Heart right ventricle (tissue), 16 donors: ENCODE data around the gene OTOP2. TPM values are rescaled to one million over a fixed set of nuclear protein-coding genes. Genes with fewer than 3 reads are reported as not detected.
"Not testable (repeated sequence)": the region's sequence is repeated elsewhere in the genome, so short reads cannot be mapped to it uniquely, and the experiment has no call there.

Source experiments
- ATAC-seq, 8 donors: fragments of 200-7000 bp; cut with Tn5 transposase; one replicate each; pipeline ENCODE4 v1.9.1; 2020; ENCODE audit warnings: mild to moderate bottlenecking in 8 of 8, moderate library complexity in 8 of 8, moderate number of reproducible peaks in 1 of 8
- DNase-seq, 2 donors: peaks; one replicate each; pipeline ENCODE4 v3.0.0-alpha.2; 2020
- H3K27ac ChIP-seq, 10 donors: fragments of 200-600 bp; sonication (generic) in 2 of 10; one replicate each; pipeline versions ENCODE4 v1.5.0 to v1.8.0; 2020 to 2022; ENCODE audit warnings: mild to moderate bottlenecking in 3 of 10
- H3K27me3 ChIP-seq, 7 donors: fragments of 200-600 bp; one replicate each; pipeline ENCODE4 v1.8.0; 2021 to 2022; ENCODE audit warnings: mild to moderate bottlenecking in 2 of 7
- H3K36me3 ChIP-seq, 9 donors: fragments of 200-600 bp; sonication (generic) in 1 of 9; one replicate each; pipeline versions ENCODE4 v1.5.0 to v1.8.0; 2020 to 2022; ENCODE audit warnings: mild to moderate bottlenecking in 2 of 9
- H3K4me1 ChIP-seq, 9 donors: fragments of 200-600 bp; sonication (generic) in 1 of 9; one replicate each; pipeline versions ENCODE4 v1.5.0 to v1.8.0; 2020 to 2022; ENCODE audit warnings: mild to moderate bottlenecking in 4 of 9
- H3K4me3 ChIP-seq, 10 donors: fragments of 200-600 bp; sonication (generic) in 2 of 10; one replicate each; pipeline versions ENCODE4 v1.5.0 to v1.8.0; 2020 to 2022; ENCODE audit warnings: mild to moderate bottlenecking in 7 of 10, moderate library complexity in 2 of 10
- H3K9me3 ChIP-seq, 11 donors: fragments of 200-600 bp in 10 of 11; sonication (generic) in 2 of 11; one replicate each; pipeline versions ENCODE4 v1.5.0 to v1.8.0; 2013 to 2022; ENCODE audit warnings: mild to moderate bottlenecking in 2 of 11, control low read depth in 1 of 11, moderate library complexity in 1 of 11
- WGBS, 2 donors: extraction: QIAGEN DNeasy Blood & Tissue Kit; methylation state at CpG; one replicate each; pipeline ENCODE4 v1.1.7; 2013; ENCODE audit warnings: inconsistent platforms in 1 of 2; 5-methylcytosine and 5-hydroxymethylcytosine counted together
- intact Hi-C, 10 donors: fragments of 100-400 bp; cut with DNase I; formaldehyde crosslinking; loops; one replicate each; pipeline versions ENCODE4 v1.11.1 to v1.14.2; 2022
- polyA plus RNA-seq, 2 donors: library from polyadenylated mRNA; stranded (reverse); fragments of 200-250 nt; gene quantifications; one replicate each; pipeline ENCODE4 v1.2.3, GENCODE V29; 2013
- total RNA-seq, 10 donors: library from RNA; stranded (reverse); fragmentation: NEBNext Ultra II Directional in 3 of 10; extraction: Animal tissue kit (Norgen Biotek cat#: 25700) in 3 of 10; gene quantifications; one replicate each; pipeline versions ENCODE4 v1.2.1 to v1.2.4, GENCODE V29; 2021 to 2023
- TF ChIP-seq, protein P1 (sequence below), 9 donors: fragments of 200-600 bp; sonication (generic) in 2 of 9; IDR thresholded peaks; one replicate each; pipeline versions ENCODE4 v1.5.0 to v1.8.0; 2021 to 2022; ENCODE audit warnings: antibody characterized with exemption in 9 of 9, mild to moderate bottlenecking in 5 of 9, moderate library complexity in 1 of 9
- donor health status: Arrhythmogenic right ventricular cardiomyopathy.
- donor health status: ischemic (EF 13 %, LVEDD 7.1; RV severe dilation, severe dysfunction).
- donor health status: healthy with polysubstance abuse.
- donor health status: DM: no; HTN: yes; CAD: no.
- donor health status: DM: no; HTN: no; CAD: no.
- donor health status: ischemic (EF 25% LVEDD 6.9; RV normal size, moderate dysfunction).
- donor health status: ischemic (EF 25% LVEDD 5.7; RV mildly dilated, moderate dysfunction).
- donor health status: healthy.
- donor health status: DM: yes; HTN: yes; CAD: no.
- donor health status: Ischemic cardiomyopathy.
- donor health status: ischemic (EF 35%, LVEDD 5.7; RV mildly dilated, moderate dysfunction).
- donor health status: nonischemic (EF 11% LVEDD 7.7; RV severe dilation, severe dysfunction).
- donor health status: DM: yes; HTN: yes; CAD: no.
- donor health status: PGD.
- donor health status: ischemic (EF 29% LVEDD 5.4; RV normal size, mild dysfunction).
- donor health status: nonischemic (EF 23%, LVEDD 6.1; RV moderate dilation, normal function).

OTOP2 gene
- total and polyA plus RNA-seq, 12 donors = not detected

DNA sequence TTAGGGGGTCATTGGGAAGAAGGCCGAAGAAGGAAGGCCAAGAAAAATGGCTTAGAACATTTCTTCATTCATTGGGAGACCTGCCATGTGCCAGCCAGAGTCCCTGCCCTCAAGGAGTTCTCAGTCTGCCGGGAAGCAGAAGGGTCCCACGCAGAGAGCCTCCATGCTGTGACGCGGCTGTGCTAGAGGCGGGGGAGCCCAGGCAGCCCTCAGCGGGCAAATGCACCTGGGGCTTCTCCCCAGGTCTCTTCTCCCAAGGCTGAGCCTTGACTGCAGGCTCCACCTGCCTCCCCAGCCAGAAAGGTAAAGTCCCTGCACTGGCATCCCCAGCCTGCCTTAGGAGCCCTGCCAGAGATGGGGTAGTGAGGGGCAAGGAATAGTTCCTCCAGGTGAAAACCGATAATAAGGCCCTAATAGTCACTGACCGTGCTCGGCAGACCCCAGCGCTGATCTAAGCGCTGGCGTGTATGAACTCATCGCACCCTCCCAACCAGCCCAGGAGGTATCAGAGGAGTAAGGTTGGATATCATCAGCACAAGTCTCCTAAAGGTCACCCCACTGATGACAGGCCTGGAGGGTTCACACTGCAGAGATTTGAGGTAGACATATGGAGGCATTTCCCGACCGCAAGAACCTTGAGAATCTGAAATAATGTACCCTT, 57.4 kb downstream of the OTOP2 start:
- ATAC-seq = peak in 3 of 8 donors; percentile 1 to 13 (median 7)
- no peaks in the 10 kb centered on the region for H3K9me3 ChIP-seq
- peaks cover 4 to 25% (median 16%) of the 10 kb centered on the region in 9 donors for H3K4me1 ChIP-seq
- intact Hi-C loops = loop anchor here in 2 of 10 donors (5.0 to 10.0 kb wide), 2 partner anchors 51 to 53 kb away; no protein-coding TSS in a partner anchor
- H3K4me3 ChIP-seq = peak overlapping the region; percentile 40 to 79 (median 68)
- 54 to 57% methylated on average over 16 of the region's 16 CpGs for WGBS, 2 donors
- H3K27ac ChIP-seq = peak overlapping the region; percentile 76 to 96 (median 92)
- H3K27me3 ChIP-seq = peaks cover 0 to 27% (median 0%) of the 10 kb centered on the region in 7 donors
- TF ChIP-seq, protein P1, sequence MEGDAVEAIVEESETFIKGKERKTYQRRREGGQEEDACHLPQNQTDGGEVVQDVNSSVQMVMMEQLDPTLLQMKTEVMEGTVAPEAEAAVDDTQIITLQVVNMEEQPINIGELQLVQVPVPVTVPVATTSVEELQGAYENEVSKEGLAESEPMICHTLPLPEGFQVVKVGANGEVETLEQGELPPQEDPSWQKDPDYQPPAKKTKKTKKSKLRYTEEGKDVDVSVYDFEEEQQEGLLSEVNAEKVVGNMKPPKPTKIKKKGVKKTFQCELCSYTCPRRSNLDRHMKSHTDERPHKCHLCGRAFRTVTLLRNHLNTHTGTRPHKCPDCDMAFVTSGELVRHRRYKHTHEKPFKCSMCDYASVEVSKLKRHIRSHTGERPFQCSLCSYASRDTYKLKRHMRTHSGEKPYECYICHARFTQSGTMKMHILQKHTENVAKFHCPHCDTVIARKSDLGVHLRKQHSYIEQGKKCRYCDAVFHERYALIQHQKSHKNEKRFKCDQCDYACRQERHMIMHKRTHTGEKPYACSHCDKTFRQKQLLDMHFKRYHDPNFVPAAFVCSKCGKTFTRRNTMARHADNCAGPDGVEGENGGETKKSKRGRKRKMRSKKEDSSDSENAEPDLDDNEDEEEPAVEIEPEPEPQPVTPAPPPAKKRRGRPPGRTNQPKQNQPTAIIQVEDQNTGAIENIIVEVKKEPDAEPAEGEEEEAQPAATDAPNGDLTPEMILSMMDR (IDR thresholded peaks at IDR 0.05) = no peak
- no peak for DNase-seq
- no peaks in the 10 kb centered on the region for H3K36me3 ChIP-seq

DNA sequence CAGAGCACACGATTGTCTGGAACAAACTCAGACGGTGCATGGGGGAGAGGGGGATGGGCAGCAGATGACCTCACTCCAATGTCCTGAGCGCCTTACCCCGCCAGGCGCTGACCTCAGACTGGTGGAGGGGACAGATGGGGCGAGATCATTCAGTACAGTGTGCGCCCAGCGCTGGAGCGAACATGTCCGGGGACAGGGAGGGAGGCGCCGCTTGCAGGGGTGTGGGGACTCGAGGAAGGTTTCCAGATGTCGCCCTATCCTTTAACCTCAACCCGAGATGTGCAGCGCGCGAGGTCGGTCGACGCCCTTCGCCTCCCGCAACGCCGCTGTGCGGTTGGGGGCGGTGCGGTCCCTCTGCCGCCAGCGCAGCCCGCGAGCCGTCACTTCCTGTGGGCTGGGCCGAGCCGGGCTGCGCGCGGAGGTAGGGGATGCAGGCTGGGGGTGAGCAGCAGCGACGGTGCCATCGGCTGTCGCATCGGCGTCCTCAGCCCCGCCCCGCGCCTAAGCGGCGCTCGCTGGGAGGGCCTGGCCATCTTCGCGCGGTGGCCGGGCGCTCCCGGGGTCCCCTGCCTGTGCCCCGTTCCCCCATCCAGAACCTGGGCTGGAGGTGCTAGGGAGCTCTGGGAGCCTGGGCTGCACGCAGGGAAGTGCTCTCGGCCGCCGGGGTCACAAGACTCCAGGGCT, 58.0 kb downstream of the OTOP2 start:
- 0% methylated on average over 57 to 61 of the region's 61 CpGs for WGBS, 2 donors
- H3K9me3 ChIP-seq = no peaks in the 10 kb centered on the region
- peak overlapping the region; percentile 76 to 96 (median 92) for H3K27ac ChIP-seq
- peaks cover 4 to 30% (median 20%) of the 10 kb centered on the region in 9 donors for H3K4me1 ChIP-seq
- TF ChIP-seq, protein P1 (IDR thresholded peaks at IDR 0.05) = peak in 5 of 9 donors; percentile 7 to 34 (median 25)
- peak; percentile 73 to 81 for DNase-seq
- no peaks in the 10 kb centered on the region for H3K36me3 ChIP-seq
- intact Hi-C loops = loop anchor here in 3 of 10 donors (2.0 to 10.0 kb wide), 3 partner anchors 31 to 53 kb away; partner anchors contain the start of gene MRPL58 (in 1 of the 3)
- H3K27me3 ChIP-seq = peaks cover 0 to 27% (median 0%) of the 10 kb centered on the region in 7 donors
- H3K4me3 ChIP-seq = peak overlapping the region; percentile 40 to 79 (median 68)
- ATAC-seq = peak; percentile 93 to 96 (median 95)

DNA sequence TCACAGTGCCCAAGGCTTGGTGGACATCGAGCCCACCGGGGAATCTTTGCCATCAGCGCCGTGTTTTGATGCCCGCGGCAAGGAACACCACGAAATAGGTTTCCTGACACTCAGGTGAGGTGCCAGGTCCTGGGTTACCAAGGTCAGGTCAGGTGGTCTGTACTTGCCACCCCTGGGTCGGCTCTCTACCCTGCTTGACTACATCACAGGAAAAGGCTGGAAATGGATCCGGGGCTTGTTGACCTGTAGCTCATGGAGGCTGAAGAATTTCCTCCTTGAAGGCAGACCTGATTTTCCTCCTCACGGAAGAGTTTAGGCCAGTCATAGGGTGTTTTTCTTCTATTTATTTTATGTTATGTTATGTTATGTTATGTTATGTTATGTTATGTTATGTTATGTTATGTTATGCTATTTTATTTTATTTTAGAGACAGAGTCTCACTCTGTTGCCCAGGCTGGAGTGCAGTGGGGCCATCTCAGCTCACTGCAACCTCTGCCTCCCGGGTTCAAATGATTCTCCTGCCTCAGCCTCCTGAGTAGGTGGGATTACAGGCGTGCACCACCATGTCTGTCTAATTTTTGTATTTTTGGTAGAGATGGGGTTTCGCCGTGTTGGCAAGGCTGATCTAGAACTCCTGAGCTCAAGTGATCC, 58.7 kb downstream of the OTOP2 start:
- peaks cover 0 to 27% (median 0%) of the 10 kb centered on the region in 7 donors for H3K27me3 ChIP-seq
- intact Hi-C loops = loop anchor here in 3 of 10 donors (2.0 to 10.0 kb wide), 3 partner anchors 30 to 52 kb away; partner anchors contain the start of gene MRPL58 (in 1 of the 3)
- WGBS, 2 donors = 32% methylated on average over 14 of the region's 14 CpGs
- DNase-seq, H3K36me3 ChIP-seq, H3K9me3 ChIP-seq: not testable (repeated sequence)
- peaks cover 4 to 31% (median 22%) of the 10 kb centered on the region in 9 donors for H3K4me1 ChIP-seq
- ATAC-seq = peak in 3 of 8 donors; percentile 5 to 29 (median 11)
- H3K27ac ChIP-seq = peak overlapping the region; percentile 76 to 96 (median 92)
- H3K4me3 ChIP-seq = peak overlapping the region; percentile 40 to 79 (median 68)

Other genes with a start within 250 kb of the OTOP2 start
- gene CD300LF, start 211.3 kb upstream of the OTOP2 start, total RNA-seq = 1 to 10 TPM in 1 of 10 donors, under 1 TPM in 6, not detected in 3; 0.13 to 4.5 (median 0.34) TPM
- under 1 TPM; 0.15 to 0.36 TPM for gene CD300LF, start 211.3 kb upstream of the OTOP2 start, polyA plus RNA-seq
- gene RAB37, start 187.0 kb upstream of the OTOP2 start, total RNA-seq = 1 to 10 TPM in 9 of 10 donors, under 1 TPM in 1; 0.95 to 2.8 (median 1.6) TPM
- gene RAB37, start 187.0 kb upstream of the OTOP2 start, polyA plus RNA-seq = 1 to 10 TPM in 1 of 2 donors, under 1 TPM in 1; 0.93 to 2.7 TPM
- gene NHERF1, start 175.6 kb upstream of the OTOP2 start, total RNA-seq = 10 to 100 TPM in 6 of 10 donors, 1 to 10 TPM in 4; 6.7 to 33.4 (median 12.7) TPM
- 10 to 100 TPM in 1 of 2 donors, 1 to 10 TPM in 1; 6.9 to 24.5 TPM for gene NHERF1, start 175.6 kb upstream of the OTOP2 start, polyA plus RNA-seq
- gene NAT9, start 147.9 kb upstream of the OTOP2 start, total RNA-seq = 10 to 100 TPM; 10.6 to 25.9 (median 17.0) TPM
- 10 to 100 TPM; 33.6 to 42.9 TPM for gene NAT9, start 147.9 kb upstream of the OTOP2 start, polyA plus RNA-seq
- under 1 TPM; 0.13 to 0.66 (median 0.27) TPM for gene GRIN2C, start 64.4 kb upstream of the OTOP2 start, total RNA-seq
- gene GRIN2C, start 64.4 kb upstream of the OTOP2 start, polyA plus RNA-seq = under 1 TPM; 0.44 to 0.61 TPM
- 1 to 10 TPM; 2.4 to 6.3 (median 3.9) TPM for gene FDXR, start 51.3 kb upstream of the OTOP2 start, total RNA-seq
- gene FDXR, start 51.3 kb upstream of the OTOP2 start, polyA plus RNA-seq = 1 to 10 TPM; 3.3 to 5.3 TPM
- not detected for gene FADS6, start 30.6 kb upstream of the OTOP2 start, total RNA-seq
- not detected for gene FADS6, start 30.6 kb upstream of the OTOP2 start, polyA plus RNA-seq
- not detected for gene USH1G, start 1.0 kb upstream of the OTOP2 start, total RNA-seq
- not detected for gene USH1G, start 1.0 kb upstream of the OTOP2 start, polyA plus RNA-seq
- gene OTOP3, start 11.6 kb downstream of the OTOP2 start, total RNA-seq = not detected
- not detected for gene OTOP3, start 11.6 kb downstream of the OTOP2 start, polyA plus RNA-seq
- gene HID1, start 48.5 kb downstream of the OTOP2 start, total RNA-seq = 10 to 100 TPM in 4 of 10 donors, 1 to 10 TPM in 6; 3.9 to 15.5 (median 9.5) TPM
- gene HID1, start 48.5 kb downstream of the OTOP2 start, polyA plus RNA-seq = 10 to 100 TPM in 1 of 2 donors, 1 to 10 TPM in 1; 8.0 to 23.8 TPM
- 10 to 100 TPM; 10.8 to 25.3 (median 16.3) TPM for gene CDR2L, start 63.4 kb downstream of the OTOP2 start, total RNA-seq
- gene CDR2L, start 63.4 kb downstream of the OTOP2 start, polyA plus RNA-seq = 10 to 100 TPM in 1 of 2 donors, 1 to 10 TPM in 1; 8.5 to 11.9 TPM
- 10 to 100 TPM; 43.7 to 64.1 (median 51.7) TPM for gene MRPL58, start 88.4 kb downstream of the OTOP2 start, total RNA-seq
- 10 to 100 TPM; 71.8 to 72.3 TPM for gene MRPL58, start 88.4 kb downstream of the OTOP2 start, polyA plus RNA-seq
- 1,000 to 10,000 TPM in 1 of 10 donors, 100 to 1,000 TPM in 9; 678 to 1,003 (median 867) TPM for gene ATP5PD, start 122.7 kb downstream of the OTOP2 start, total RNA-seq
- gene ATP5PD, start 122.7 kb downstream of the OTOP2 start, polyA plus RNA-seq = 1,000 to 10,000 TPM in 1 of 2 donors, 100 to 1,000 TPM in 1; 870 to 2,296 TPM
- 10 to 100 TPM; 19.6 to 41.1 (median 29.6) TPM for gene KCTD2, start 123.0 kb downstream of the OTOP2 start, total RNA-seq
- gene KCTD2, start 123.0 kb downstream of the OTOP2 start, polyA plus RNA-seq = 10 to 100 TPM; 11.8 to 19.2 TPM
- 10 to 100 TPM in 8 of 10 donors, 1 to 10 TPM in 2; 7.5 to 17.4 (median 11.9) TPM for gene SLC16A5, start 163.7 kb downstream of the OTOP2 start, total RNA-seq
- 10 to 100 TPM in 1 of 2 donors, 1 to 10 TPM in 1; 3.6 to 12.4 TPM for gene SLC16A5, start 163.7 kb downstream of the OTOP2 start, polyA plus RNA-seq
- 1 to 10 TPM; 4.7 to 7.9 (median 5.2) TPM for gene ARMC7, start 185.7 kb downstream of the OTOP2 start, total RNA-seq
- gene ARMC7, start 185.7 kb downstream of the OTOP2 start, polyA plus RNA-seq = 1 to 10 TPM; 3.1 to 7.2 TPM
- gene NT5C, start 207.5 kb downstream of the OTOP2 start, total RNA-seq = 10 to 100 TPM; 17.1 to 33.3 (median 21.6) TPM
- gene NT5C, start 207.5 kb downstream of the OTOP2 start, polyA plus RNA-seq = 10 to 100 TPM; 50.0 to 71.7 TPM
- gene JPT1, start 230.2 kb downstream of the OTOP2 start, total RNA-seq = 10 to 100 TPM in 8 of 10 donors, 1 to 10 TPM in 2; 6.7 to 30.0 (median 12.6) TPM
- 10 to 100 TPM; 32.6 to 61.6 TPM for gene JPT1, start 230.2 kb downstream of the OTOP2 start, polyA plus RNA-seq